Measurements from ENCODE around the gene IFT25.

Gene IFT25

DNA sequence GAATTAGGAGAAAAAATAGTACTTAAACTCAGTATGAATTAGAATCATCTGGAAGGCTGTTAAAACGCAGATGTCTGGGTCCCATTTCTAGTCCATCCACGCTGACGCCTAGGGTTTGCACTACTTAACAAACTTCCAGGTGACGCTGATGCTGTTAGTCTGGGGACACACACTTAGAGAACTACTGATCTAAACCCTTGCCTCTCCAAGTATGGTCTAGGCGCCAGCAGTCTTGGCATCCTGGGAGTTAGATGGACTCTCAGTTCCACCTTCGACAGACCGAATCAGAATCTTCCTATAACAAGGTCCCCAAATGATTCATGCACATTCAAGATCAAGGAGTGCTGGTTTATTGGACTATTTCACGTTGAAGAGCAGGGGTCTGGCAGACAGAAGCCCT lies 40.0 kb downstream of the IFT25 start:
- H3K27me3 ChIP-seq (ENCODE audit: control insufficient read depth in 1 of 2, insufficient read depth in 2 of 2, low read length in 2 of 2), result no peaks in the 10 kb centered on the region

DNA sequence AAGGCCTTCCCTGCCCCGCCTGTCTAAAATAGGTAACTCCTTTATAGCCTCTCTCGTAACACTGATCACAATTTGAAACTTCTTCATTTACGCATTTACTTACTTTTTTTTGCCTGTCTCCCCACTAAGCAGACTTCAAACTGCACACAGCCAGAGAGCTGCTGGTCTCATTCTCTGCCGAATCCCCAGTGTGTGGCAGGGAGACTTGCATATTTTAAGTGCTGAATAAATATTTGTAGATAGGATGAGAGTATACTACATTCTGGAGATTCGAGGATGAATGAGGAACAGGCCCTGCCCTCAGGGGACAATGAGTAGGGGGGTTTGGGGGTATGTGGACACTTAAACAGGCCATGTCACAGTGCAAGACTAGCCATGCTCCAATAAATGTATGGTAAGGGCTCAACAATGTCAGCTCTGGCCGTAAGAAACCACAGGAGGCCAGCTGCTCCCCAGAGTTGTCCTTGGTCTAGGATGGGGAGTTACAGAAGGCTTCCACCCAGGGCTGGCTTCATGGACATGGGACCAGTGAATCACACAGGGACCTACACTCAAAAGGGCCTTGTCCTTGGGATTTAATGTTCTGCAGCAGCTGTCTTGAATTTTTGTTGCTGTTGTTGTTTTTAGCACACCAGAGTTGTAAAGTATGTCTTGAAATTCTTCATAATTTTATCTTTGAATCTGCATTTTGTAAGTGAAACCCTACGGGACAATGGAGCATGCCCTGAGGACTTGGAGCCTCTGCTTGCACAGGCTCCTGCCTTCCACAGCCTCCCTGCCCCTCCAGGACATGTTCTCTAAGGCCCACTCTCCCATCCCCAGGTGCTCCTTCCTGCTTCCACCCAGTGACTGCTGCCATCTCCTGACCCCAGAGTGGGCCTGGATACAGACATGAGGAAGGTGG lies 43.0 kb downstream of the IFT25 start:
- Histone ChIP-seq H3K4me1 (ENCODE audit: control insufficient read depth in 1 of 2, insufficient read depth in 2 of 2, low read length in 2 of 2) (peaks cover 5 to 7% of the 10 kb centered on the region in 2 donors), H3K27me3 (ENCODE audit: control insufficient read depth in 1 of 2, insufficient read depth in 2 of 2, low read length in 2 of 2) (no peaks in the 10 kb centered on the region), H3K9me3 (ENCODE audit: control insufficient read depth in 1 of 2, low read length in 2 of 2) (no peaks in the 10 kb centered on the region), H3K36me3 (ENCODE audit: control insufficient read depth in 1 of 2, insufficient read depth in 2 of 2, low read length in 2 of 2) (no peaks in the 10 kb centered on the region), H3K4me3 (ENCODE audit: low read depth in 1 of 2, low read length in 2 of 2) (no peak overlapping the region), H3K27ac (ENCODE audit: low read depth, low read length) (no peak overlapping the region), H3K9ac (ENCODE audit: low read depth in 1 of 2, low read length in 2 of 2) (no peak overlapping the region)

More for the DNA sequence above, 40.0 kb downstream of the IFT25 start:
- Histone ChIP-seq H3K4me1 (ENCODE audit: control insufficient read depth in 1 of 2, insufficient read depth in 2 of 2, low read length in 2 of 2) (no peaks in the 10 kb centered on the region), H3K36me3 (ENCODE audit: control insufficient read depth in 1 of 2, insufficient read depth in 2 of 2, low read length in 2 of 2) (no peaks in the 10 kb centered on the region), H3K9me3 (ENCODE audit: control insufficient read depth in 1 of 2, low read length in 2 of 2) (no peaks in the 10 kb centered on the region), H3K4me3 (ENCODE audit: low read depth in 1 of 2, low read length in 2 of 2) (no peak overlapping the region), H3K27ac (ENCODE audit: low read depth, low read length) (no peak overlapping the region), H3K9ac (ENCODE audit: low read depth in 1 of 2, low read length in 2 of 2) (no peak overlapping the region)

GRCh38 chr1:53899708-53900107 lies 45.8 kb downstream of the IFT25 start:
- Histone ChIP-seq H3K36me3 (ENCODE audit: control insufficient read depth in 1 of 2, insufficient read depth in 2 of 2, low read length in 2 of 2) (no peaks in the 10 kb centered on the region), H3K4me3 (ENCODE audit: low read depth in 1 of 2, low read length in 2 of 2) (no peak overlapping the region), H3K27ac (ENCODE audit: low read depth, low read length) (no peak overlapping the region), H3K9ac (ENCODE audit: low read depth in 1 of 2, low read length in 2 of 2) (no peak overlapping the region), H3K4me1 (ENCODE audit: control insufficient read depth in 1 of 2, insufficient read depth in 2 of 2, low read length in 2 of 2) (peaks cover 5 to 7% of the 10 kb centered on the region in 2 donors), H3K27me3 (ENCODE audit: control insufficient read depth in 1 of 2, insufficient read depth in 2 of 2, low read length in 2 of 2) (no peaks in the 10 kb centered on the region), H3K9me3 (ENCODE audit: control insufficient read depth in 1 of 2, low read length in 2 of 2) (no peaks in the 10 kb centered on the region)

DNA sequence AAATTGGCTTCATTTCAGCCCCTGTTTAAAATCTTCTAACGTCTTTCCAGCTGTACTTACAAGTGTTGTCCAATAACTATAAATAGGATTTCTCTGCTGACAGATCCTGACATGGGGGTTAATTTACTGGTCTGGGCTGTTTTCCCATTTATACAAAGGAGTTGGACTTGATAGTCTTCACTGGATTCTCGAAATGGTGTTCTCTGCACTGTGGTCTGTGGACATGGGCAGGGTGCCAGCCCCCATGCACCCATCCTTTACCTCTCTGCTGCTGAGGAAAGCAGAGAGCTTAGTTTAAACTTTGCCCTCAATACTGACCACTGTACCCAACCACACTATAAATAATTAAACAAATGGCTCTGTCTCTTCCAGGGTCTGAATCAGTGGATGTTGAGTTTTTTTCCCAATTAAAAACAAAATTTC lies 46.3 kb downstream of the IFT25 start:
- Histone ChIP-seq H3K36me3 (ENCODE audit: control insufficient read depth in 1 of 2, insufficient read depth in 2 of 2, low read length in 2 of 2) (no peaks in the 10 kb centered on the region), H3K4me1 (ENCODE audit: control insufficient read depth in 1 of 2, insufficient read depth in 2 of 2, low read length in 2 of 2) (peaks cover 5 to 7% of the 10 kb centered on the region in 2 donors), H3K27me3 (ENCODE audit: control insufficient read depth in 1 of 2, insufficient read depth in 2 of 2, low read length in 2 of 2) (no peaks in the 10 kb centered on the region), H3K9ac (ENCODE audit: low read depth in 1 of 2, low read length in 2 of 2) (no peak overlapping the region), H3K4me3 (ENCODE audit: low read depth in 1 of 2, low read length in 2 of 2) (no peak overlapping the region), H3K27ac (ENCODE audit: low read depth, low read length) (no peak overlapping the region), H3K9me3 (ENCODE audit: control insufficient read depth in 1 of 2, low read length in 2 of 2) (no peaks in the 10 kb centered on the region)

DNA sequence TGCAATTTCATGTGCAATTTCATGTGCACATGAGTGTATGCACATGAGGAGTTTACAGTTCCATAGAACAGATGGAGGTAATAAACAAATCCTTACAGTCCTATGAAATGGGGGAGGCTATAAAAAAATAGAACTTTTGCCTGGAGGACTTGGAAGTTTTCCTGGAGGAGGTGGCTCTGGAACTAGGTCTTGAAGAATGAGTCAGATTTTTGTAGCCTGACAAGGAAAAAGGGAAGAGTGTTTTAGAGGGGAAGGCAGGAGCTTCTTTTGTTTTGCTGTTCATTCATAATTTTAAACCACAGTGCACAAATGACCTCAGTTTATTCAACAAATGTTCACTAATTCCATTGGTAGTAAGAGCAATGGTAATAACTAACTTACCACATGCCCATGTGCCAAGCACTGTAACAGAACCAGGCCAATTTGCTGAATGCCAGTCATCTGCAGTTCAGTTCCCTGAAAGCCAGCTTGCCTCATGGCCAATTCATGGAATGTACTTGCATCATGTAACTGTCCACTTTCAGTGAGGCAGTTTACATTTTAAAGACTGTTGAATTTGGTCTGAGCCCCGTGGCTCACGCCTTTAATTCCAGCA lies 48.8 kb downstream of the IFT25 start:
- H3K9me3 ChIP-seq (ENCODE audit: control insufficient read depth in 1 of 2, low read length in 2 of 2), result no peaks in the 10 kb centered on the region
- no peak overlapping the region for H3K9ac ChIP-seq (ENCODE audit: low read depth in 1 of 2, low read length in 2 of 2)
- H3K4me3 ChIP-seq (ENCODE audit: low read depth in 1 of 2, low read length in 2 of 2), result no peak overlapping the region
- H3K36me3 ChIP-seq (ENCODE audit: control insufficient read depth in 1 of 2, insufficient read depth in 2 of 2, low read length in 2 of 2), result no peaks in the 10 kb centered on the region
- H3K4me1 ChIP-seq (ENCODE audit: control insufficient read depth in 1 of 2, insufficient read depth in 2 of 2, low read length in 2 of 2), result peaks cover 5 to 7% of the 10 kb centered on the region in 2 donors
- no peaks in the 10 kb centered on the region for H3K27me3 ChIP-seq (ENCODE audit: control insufficient read depth in 1 of 2, insufficient read depth in 2 of 2, low read length in 2 of 2)
- no peak overlapping the region for H3K27ac ChIP-seq (ENCODE audit: low read depth, low read length)

- Histone ChIP-seq H3K9me3 (ENCODE audit: control insufficient read depth in 1 of 2, low read length in 2 of 2) (no peaks in the 10 kb centered on the region), H3K27ac (ENCODE audit: low read depth, low read length) (no peak overlapping the region), H3K9ac (ENCODE audit: low read depth in 1 of 2, low read length in 2 of 2) (no peak overlapping the region), H3K27me3 (ENCODE audit: control insufficient read depth in 1 of 2, insufficient read depth in 2 of 2, low read length in 2 of 2) (no peaks in the 10 kb centered on the region), H3K4me1 (ENCODE audit: control insufficient read depth in 1 of 2, insufficient read depth in 2 of 2, low read length in 2 of 2) (peaks cover 8 to 9% of the 10 kb centered on the region in 2 donors), H3K36me3 (ENCODE audit: control insufficient read depth in 1 of 2, insufficient read depth in 2 of 2, low read length in 2 of 2) (no peaks in the 10 kb centered on the region), H3K4me3 (ENCODE audit: low read depth in 1 of 2, low read length in 2 of 2) (no peak overlapping the region)
Measured at GRCh38 chr1:53895421-53895820, 50.1 kb downstream of the IFT25 start.

- Histone ChIP-seq H3K4me3 (ENCODE audit: low read depth in 1 of 2, low read length in 2 of 2) (no peak overlapping the region), H3K9ac (ENCODE audit: low read depth in 1 of 2, low read length in 2 of 2) (no peak overlapping the region), H3K27me3 (ENCODE audit: control insufficient read depth in 1 of 2, insufficient read depth in 2 of 2, low read length in 2 of 2) (no peaks in the 10 kb centered on the region), H3K9me3 (ENCODE audit: control insufficient read depth in 1 of 2, low read length in 2 of 2) (no peaks in the 10 kb centered on the region), H3K4me1 (ENCODE audit: control insufficient read depth in 1 of 2, insufficient read depth in 2 of 2, low read length in 2 of 2) (peaks cover 12 to 14% of the 10 kb centered on the region in 2 donors), H3K27ac (ENCODE audit: low read depth, low read length) (no peak overlapping the region), H3K36me3 (ENCODE audit: control insufficient read depth in 1 of 2, insufficient read depth in 2 of 2, low read length in 2 of 2) (no peaks in the 10 kb centered on the region)
Measured at GRCh38 chr1:53894644-53895043, 50.9 kb downstream of the IFT25 start.

DNA sequence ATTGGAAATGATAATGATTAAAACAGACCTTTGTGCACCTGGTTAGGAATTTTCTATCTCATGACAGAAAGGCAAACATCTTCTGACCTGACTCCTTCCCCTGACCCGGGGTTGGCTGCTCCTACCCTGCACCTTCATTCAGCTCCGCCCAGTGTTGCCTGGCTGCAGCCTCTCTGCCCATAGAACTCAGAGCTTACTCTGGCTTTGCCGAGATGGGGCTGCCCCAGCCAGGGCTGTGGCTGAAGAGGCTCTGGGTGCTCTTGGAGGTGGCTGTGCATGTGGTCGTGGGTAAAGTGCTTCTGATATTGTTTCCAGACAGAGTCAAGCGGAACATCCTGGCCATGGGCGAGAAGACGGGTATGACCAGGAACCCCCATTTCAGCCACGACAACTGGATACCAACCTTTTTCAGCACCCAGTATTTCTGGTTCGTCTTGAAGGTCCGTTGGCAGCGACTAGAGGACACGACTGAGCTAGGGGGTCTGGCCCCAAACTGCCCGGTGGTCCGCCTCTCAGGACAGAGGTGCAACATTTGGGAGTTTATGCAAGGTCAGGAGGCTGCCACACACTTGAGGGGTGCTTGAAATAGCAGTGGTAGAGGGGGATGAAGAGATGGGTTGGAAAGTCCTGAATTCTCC lies 51.4 kb downstream of the IFT25 start, which contains the start of gene DIO1:
DIO1 (plus strand) TSS at position 189 of the 638 bp plus-strand sequence; CDS start at position 213, 24 bp downstream.
- Histone ChIP-seq H3K27me3 (ENCODE audit: control insufficient read depth in 1 of 2, insufficient read depth in 2 of 2, low read length in 2 of 2) (no peaks in the 10 kb centered on the region), H3K4me3 (ENCODE audit: low read depth in 1 of 2, low read length in 2 of 2) (no peak within 1 kb of the TSS), H3K9ac (ENCODE audit: low read depth in 1 of 2, low read length in 2 of 2) (no peak within 1 kb of the TSS), H3K36me3 (ENCODE audit: control insufficient read depth in 1 of 2, insufficient read depth in 2 of 2, low read length in 2 of 2) (no peaks in the 10 kb centered on the region), H3K27ac (ENCODE audit: low read depth, low read length) (no peak within 1 kb of the TSS), H3K9me3 (ENCODE audit: control insufficient read depth in 1 of 2, low read length in 2 of 2) (no peaks in the 10 kb centered on the region), H3K4me1 (ENCODE audit: control insufficient read depth in 1 of 2, insufficient read depth in 2 of 2, low read length in 2 of 2) (peaks cover 11 to 12% of the 10 kb centered on the region in 2 donors)

- H3K4me1 ChIP-seq (ENCODE audit: control insufficient read depth in 1 of 2, insufficient read depth in 2 of 2, low read length in 2 of 2), result peaks cover 15 to 16% of the 10 kb centered on the region in 2 donors
- H3K27ac ChIP-seq (ENCODE audit: low read depth, low read length), result no peak overlapping the region
- H3K36me3 ChIP-seq (ENCODE audit: control insufficient read depth in 1 of 2, insufficient read depth in 2 of 2, low read length in 2 of 2), result no peaks in the 10 kb centered on the region
- no peak overlapping the region for H3K9ac ChIP-seq (ENCODE audit: low read depth in 1 of 2, low read length in 2 of 2)
- H3K27me3 ChIP-seq (ENCODE audit: control insufficient read depth in 1 of 2, insufficient read depth in 2 of 2, low read length in 2 of 2), result no peaks in the 10 kb centered on the region
- H3K9me3 ChIP-seq (ENCODE audit: control insufficient read depth in 1 of 2, low read length in 2 of 2), result no peaks in the 10 kb centered on the region
- H3K4me3 ChIP-seq (ENCODE audit: low read depth in 1 of 2, low read length in 2 of 2), result no peak overlapping the region
Measured at GRCh38 chr1:53892911-53893310, 52.6 kb downstream of the IFT25 start.

- Histone ChIP-seq H3K4me1 (ENCODE audit: control insufficient read depth in 1 of 2, insufficient read depth in 2 of 2, low read length in 2 of 2) (peaks cover 15 to 16% of the 10 kb centered on the region in 2 donors), H3K4me3 (ENCODE audit: low read depth in 1 of 2, low read length in 2 of 2) (no peak overlapping the region), H3K9me3 (ENCODE audit: control insufficient read depth in 1 of 2, low read length in 2 of 2) (no peaks in the 10 kb centered on the region)
Measured at GRCh38 chr1:53891678-53892077, 53.8 kb downstream of the IFT25 start.

More at GRCh38 chr1:53891678-53892077, 53.8 kb downstream of the IFT25 start:
- Histone ChIP-seq H3K9ac (ENCODE audit: low read depth in 1 of 2, low read length in 2 of 2) (no peak overlapping the region), H3K27me3 (ENCODE audit: control insufficient read depth in 1 of 2, insufficient read depth in 2 of 2, low read length in 2 of 2) (no peaks in the 10 kb centered on the region), H3K36me3 (ENCODE audit: control insufficient read depth in 1 of 2, insufficient read depth in 2 of 2, low read length in 2 of 2) (peaks cover 0 to 9% of the 10 kb centered on the region in 2 donors), H3K27ac (ENCODE audit: low read depth, low read length) (no peak overlapping the region)

All from duodenal mucosa (tissue), 2 donors.